ENCODE data around the gene DMBX1. TPM values are rescaled to one million over a fixed set of nuclear protein-coding genes. Genes with fewer than 3 reads are reported as not detected.
A peak's percentile ranks its signal among the peaks of the same experiment; 100 is the strongest.

DMBX1 gene
- total and polyA plus RNA-seq, 9 of the 15 experiments (the other 6 are each of a cell fraction or from before 2014, with no cell fraction given): 0.25 to 4.3 (median 1.0) TPM

GRCh38 chr1:46442317-46443161, 47.1 kb upstream of the DMBX1 start (continued):
- TF ChIP-seq ZNF280A (IDR thresholded peaks at IDR 0.05; ENCODE audit: low read depth, partially characterized antibody) (no peak), ZNF12 (CRISPR knock-in tag; IDR thresholded peaks at IDR 0.05) (0 out of 2 replicates have a peak, but pooled peaks have one; percentile 64), ZNF212 (CRISPR knock-in tag; IDR thresholded peaks at IDR 0.05) (no peak), ZNF717 (CRISPR knock-in tag; IDR thresholded peaks at IDR 0.05) (no peak), BRD4 (IDR thresholded peaks at IDR 0.05) (no peak), ZC3H8 (IDR thresholded peaks at IDR 0.05) (peak; percentile 95), ZNF324 (CRISPR knock-in tag; IDR thresholded peaks at IDR 0.05) (no peak), ZNF134 (CRISPR knock-in tag; conservative IDR thresholded peaks at IDR 0.05) (no peak), FIP1L1 (IDR thresholded peaks at IDR 0.05; ENCODE audit: low read depth, low read length, poor library complexity, severe bottlenecking) (no peak), GATAD2B (IDR thresholded peaks at IDR 0.05; ENCODE audit: borderline replicate concordance) (peak; percentile 82), NRF1 (conservative IDR thresholded peaks at IDR 0.05 in 1 of 2, IDR thresholded peaks at IDR 0.05 in 1 of 2) (peak; percentile 92 to 94), TRIM25 (IDR thresholded peaks at IDR 0.05; ENCODE audit: borderline replicate concordance) (peak; percentile 54; the same call in 1 of the 2 replicates), ATF6 (CRISPR knock-in tag; IDR thresholded peaks at IDR 0.05) (0 out of 2 replicates have a peak, but pooled peaks have one; percentile 73), ADNP (tag; IDR thresholded peaks at IDR 0.05) (peak; percentile 75), ZNF408 (CRISPR knock-in tag; IDR thresholded peaks at IDR 0.05; ENCODE audit: low read depth) (no peak), ZNF77 (CRISPR knock-in tag; IDR thresholded peaks at IDR 0.05) (no peak), L3MBTL2 (IDR thresholded peaks at IDR 0.05) (peak; percentile 97), MCM5 (IDR thresholded peaks at IDR 0.05; ENCODE audit: low read depth) (no peak), SOX6 (IDR thresholded peaks at IDR 0.05) (peak; percentile 83), DDX20 (tag; IDR thresholded peaks at IDR 0.05; ENCODE audit: low read depth) (no peak), IRF1 (CRISPR knock-in tag; IDR thresholded peaks at IDR 0.05; ENCODE audit: borderline replicate concordance) (no peak), THRB (CRISPR knock-in tag; conservative IDR thresholded peaks at IDR 0.05) (0 out of 2 replicates have a peak, but pooled peaks have one; percentile 4)
